OCI-LY7 (cell line): ENCODE data around the gene ENTR1.

Experiments used
- EZH2phosphoT487 ChIP-seq: fragments of 200-600 bp; sonication (generic); IDR thresholded peaks from 2 replicates; pipeline ENCODE4 v1.6.1; 2018; ENCODE audit warnings: low read depth, borderline replicate concordance, mild to moderate bottlenecking, mixed run types, antibody characterized with exemption, low read length, moderate library complexity, mixed read lengths
- TF ChIP-seq, protein P1 (sequence below): fragments of 200-600 bp; sonication (generic); conservative IDR thresholded peaks from 2 replicates; pipeline ENCODE4 v1.5.1; 2014; ENCODE audit warnings: mild to moderate bottlenecking, antibody characterized with exemption, low read length, moderate library complexity, mixed read lengths

DNA sequence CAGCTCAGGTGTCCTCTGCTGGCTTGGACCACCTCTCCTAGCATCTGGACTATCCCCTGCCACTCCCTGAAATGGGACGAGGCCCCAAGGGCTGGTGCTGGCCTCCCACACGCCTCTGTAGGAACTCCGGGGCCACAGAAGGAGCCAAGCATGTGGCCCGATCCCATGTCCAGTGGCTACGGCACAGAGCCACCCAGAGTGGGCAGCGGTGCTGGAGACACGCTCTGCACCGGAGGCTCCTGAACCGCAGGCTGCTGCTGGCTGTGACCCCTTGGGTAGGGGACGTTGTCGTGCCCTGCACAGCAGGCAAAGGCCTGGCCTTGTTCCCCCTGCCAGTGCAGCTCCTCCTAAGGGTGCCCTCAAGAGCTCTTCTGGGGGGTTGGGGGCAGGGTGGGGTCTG lies 30.5 kb downstream of the ENTR1 start:
- TF ChIP-seq, protein P1, sequence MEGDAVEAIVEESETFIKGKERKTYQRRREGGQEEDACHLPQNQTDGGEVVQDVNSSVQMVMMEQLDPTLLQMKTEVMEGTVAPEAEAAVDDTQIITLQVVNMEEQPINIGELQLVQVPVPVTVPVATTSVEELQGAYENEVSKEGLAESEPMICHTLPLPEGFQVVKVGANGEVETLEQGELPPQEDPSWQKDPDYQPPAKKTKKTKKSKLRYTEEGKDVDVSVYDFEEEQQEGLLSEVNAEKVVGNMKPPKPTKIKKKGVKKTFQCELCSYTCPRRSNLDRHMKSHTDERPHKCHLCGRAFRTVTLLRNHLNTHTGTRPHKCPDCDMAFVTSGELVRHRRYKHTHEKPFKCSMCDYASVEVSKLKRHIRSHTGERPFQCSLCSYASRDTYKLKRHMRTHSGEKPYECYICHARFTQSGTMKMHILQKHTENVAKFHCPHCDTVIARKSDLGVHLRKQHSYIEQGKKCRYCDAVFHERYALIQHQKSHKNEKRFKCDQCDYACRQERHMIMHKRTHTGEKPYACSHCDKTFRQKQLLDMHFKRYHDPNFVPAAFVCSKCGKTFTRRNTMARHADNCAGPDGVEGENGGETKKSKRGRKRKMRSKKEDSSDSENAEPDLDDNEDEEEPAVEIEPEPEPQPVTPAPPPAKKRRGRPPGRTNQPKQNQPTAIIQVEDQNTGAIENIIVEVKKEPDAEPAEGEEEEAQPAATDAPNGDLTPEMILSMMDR = no peak
- no peak for TF ChIP-seq EZH2phosphoT487
